Measurements from ENCODE around the gene BACH2. TPM values are rescaled to one million over a fixed set of nuclear protein-coding genes. Genes with fewer than 3 reads are reported as not detected.
"Not testable (repeated sequence)": the region's sequence is repeated elsewhere in the genome, so short reads cannot be mapped to it uniquely, and the experiment has no call there.

BACH2 gene
- total and polyA plus RNA-seq, 8 donors: 0.19 to 10.8 (median 1.4) TPM; not detected in 1

GRCh38 chr6:90212274-90212673, 84.4 kb downstream of the BACH2 start:
- no peak for DNase-seq
- Histone ChIP-seq H3K4me3 (no peak overlapping the region), H3K27me3 (no peaks in the 10 kb centered on the region), H3K36me3 (no peaks in the 10 kb centered on the region), H3K4me1 (peaks cover 0 to 18% (median 13%) of the 10 kb centered on the region in 4 donors), H3K9me3 (no peaks in the 10 kb centered on the region), H3K27ac (no peak overlapping the region)
- 73 to 85% (median 81%) methylated on average over 3 of the region's 3 CpGs for WGBS, 5 donors
- intact Hi-C loops (cut with DNase I; ENCODE audit: low total_unique reads): no loop called here
- TF ChIP-seq EP300 (IDR thresholded peaks at IDR 0.05): no peak
- no peak for TF ChIP-seq POLR2A (IDR thresholded peaks at IDR 0.05)
- no peak for TF ChIP-seq CTCF (IDR thresholded peaks at IDR 0.05)
- TF ChIP-seq POLR2AphosphoS5 (IDR thresholded peaks at IDR 0.05): no peak

- Histone ChIP-seq H3K36me3 (no peaks in the 10 kb centered on the region), H3K27me3 (no peaks in the 10 kb centered on the region), H3K27ac (no peak overlapping the region), H3K9me3 (no peaks in the 10 kb centered on the region), H3K4me1 (peaks cover 0 to 4% (median 0%) of the 10 kb centered on the region in 4 donors), H3K4me3 (no peak overlapping the region)
- intact Hi-C loops (cut with DNase I; ENCODE audit: low total_unique reads): no loop called here
- no peak for TF ChIP-seq EP300 (IDR thresholded peaks at IDR 0.05)
- TF ChIP-seq POLR2AphosphoS5 (IDR thresholded peaks at IDR 0.05): no peak
- no peak for TF ChIP-seq CTCF (IDR thresholded peaks at IDR 0.05)
- no peak for TF ChIP-seq POLR2A (IDR thresholded peaks at IDR 0.05)
- no peak for DNase-seq
- 78 to 85% (median 82%) methylated on average over 6 of the region's 6 CpGs for WGBS, 5 donors
Observed at GRCh38 chr6:90209527-90209926, 87.1 kb downstream of the BACH2 start.

GRCh38 chr6:90208690-90209089, 88.0 kb downstream of the BACH2 start:
- intact Hi-C loops (cut with DNase I; ENCODE audit: low total_unique reads); H3K27me3 ChIP-seq; H3K9me3 ChIP-seq; H3K4me3 ChIP-seq; H3K4me1 ChIP-seq; H3K36me3 ChIP-seq; DNase-seq; H3K27ac ChIP-seq: not testable (repeated sequence)
- WGBS, 5 donors: 95 to 100% (median 98%) methylated on average over 2 of the region's 2 CpGs

- Histone ChIP-seq H3K27me3 (no peaks in the 10 kb centered on the region), H3K9me3 (no peaks in the 10 kb centered on the region), H3K27ac (no peak overlapping the region), H3K4me3 (no peak overlapping the region), H3K4me1 (peaks cover 0 to 5% (median 0%) of the 10 kb centered on the region in 4 donors), H3K36me3 (no peaks in the 10 kb centered on the region)
- intact Hi-C loops (cut with DNase I; ENCODE audit: low total_unique reads): no loop called here
- DNase-seq: no peak
- TF ChIP-seq CTCF (IDR thresholded peaks at IDR 0.05) (no peak), POLR2A (IDR thresholded peaks at IDR 0.05) (no peak), POLR2AphosphoS5 (IDR thresholded peaks at IDR 0.05) (no peak), EP300 (IDR thresholded peaks at IDR 0.05) (no peak)
- WGBS, 5 donors: 48 to 67% (median 58%) methylated on average over 7 of the region's 7 CpGs
Observed at GRCh38 chr6:90204327-90205056, 92.2 kb downstream of the BACH2 start.

- no peaks in the 10 kb centered on the region for H3K9me3 ChIP-seq
- peaks cover 0 to 5% (median 0%) of the 10 kb centered on the region in 4 donors for H3K4me1 ChIP-seq
- no peaks in the 10 kb centered on the region for H3K36me3 ChIP-seq
- no peak overlapping the region for H3K4me3 ChIP-seq
- DNase-seq: no peak
- TF ChIP-seq CTCF (IDR thresholded peaks at IDR 0.05) (no peak), EP300 (IDR thresholded peaks at IDR 0.05) (no peak), POLR2A (IDR thresholded peaks at IDR 0.05) (no peak), POLR2AphosphoS5 (IDR thresholded peaks at IDR 0.05) (no peak)
- WGBS, 5 donors: 82 to 97% (median 83%) methylated on average over 5 of the region's 5 CpGs
- H3K27ac ChIP-seq: no peak overlapping the region
- H3K27me3 ChIP-seq: no peaks in the 10 kb centered on the region
- intact Hi-C loops (cut with DNase I; ENCODE audit: low total_unique reads): no loop called here
Observed at GRCh38 chr6:90203672-90204071, 93.0 kb downstream of the BACH2 start.

All from stomach (tissue), 9 donors.